Measurements from ENCODE around the gene FOXR1.

DNA sequence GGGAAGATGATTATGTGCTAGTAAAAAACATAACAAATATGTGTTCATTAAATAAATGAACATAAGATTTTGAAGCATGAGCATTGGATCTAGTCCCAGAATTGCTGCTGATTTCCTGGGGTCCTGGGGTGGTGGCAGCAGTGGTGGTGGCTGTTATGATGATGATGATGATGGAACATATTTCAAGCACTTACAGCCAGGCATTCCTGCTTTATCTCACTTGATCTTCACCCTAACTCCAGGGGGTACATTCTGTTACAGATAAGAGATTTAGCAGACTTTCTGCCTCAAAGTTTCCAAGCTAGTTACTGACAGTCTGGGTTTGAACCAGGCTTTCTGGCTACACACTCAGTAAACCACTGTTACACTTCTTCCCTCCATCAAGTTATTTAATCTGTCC is 52.2 kb downstream of the FOXR1 start:
- TF ChIP-seq, protein P1, sequence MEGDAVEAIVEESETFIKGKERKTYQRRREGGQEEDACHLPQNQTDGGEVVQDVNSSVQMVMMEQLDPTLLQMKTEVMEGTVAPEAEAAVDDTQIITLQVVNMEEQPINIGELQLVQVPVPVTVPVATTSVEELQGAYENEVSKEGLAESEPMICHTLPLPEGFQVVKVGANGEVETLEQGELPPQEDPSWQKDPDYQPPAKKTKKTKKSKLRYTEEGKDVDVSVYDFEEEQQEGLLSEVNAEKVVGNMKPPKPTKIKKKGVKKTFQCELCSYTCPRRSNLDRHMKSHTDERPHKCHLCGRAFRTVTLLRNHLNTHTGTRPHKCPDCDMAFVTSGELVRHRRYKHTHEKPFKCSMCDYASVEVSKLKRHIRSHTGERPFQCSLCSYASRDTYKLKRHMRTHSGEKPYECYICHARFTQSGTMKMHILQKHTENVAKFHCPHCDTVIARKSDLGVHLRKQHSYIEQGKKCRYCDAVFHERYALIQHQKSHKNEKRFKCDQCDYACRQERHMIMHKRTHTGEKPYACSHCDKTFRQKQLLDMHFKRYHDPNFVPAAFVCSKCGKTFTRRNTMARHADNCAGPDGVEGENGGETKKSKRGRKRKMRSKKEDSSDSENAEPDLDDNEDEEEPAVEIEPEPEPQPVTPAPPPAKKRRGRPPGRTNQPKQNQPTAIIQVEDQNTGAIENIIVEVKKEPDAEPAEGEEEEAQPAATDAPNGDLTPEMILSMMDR (IDR thresholded peaks at IDR 0.05; ENCODE audit: poor library complexity, severe bottlenecking), result no peak
- TF ChIP-seq, protein P2, sequence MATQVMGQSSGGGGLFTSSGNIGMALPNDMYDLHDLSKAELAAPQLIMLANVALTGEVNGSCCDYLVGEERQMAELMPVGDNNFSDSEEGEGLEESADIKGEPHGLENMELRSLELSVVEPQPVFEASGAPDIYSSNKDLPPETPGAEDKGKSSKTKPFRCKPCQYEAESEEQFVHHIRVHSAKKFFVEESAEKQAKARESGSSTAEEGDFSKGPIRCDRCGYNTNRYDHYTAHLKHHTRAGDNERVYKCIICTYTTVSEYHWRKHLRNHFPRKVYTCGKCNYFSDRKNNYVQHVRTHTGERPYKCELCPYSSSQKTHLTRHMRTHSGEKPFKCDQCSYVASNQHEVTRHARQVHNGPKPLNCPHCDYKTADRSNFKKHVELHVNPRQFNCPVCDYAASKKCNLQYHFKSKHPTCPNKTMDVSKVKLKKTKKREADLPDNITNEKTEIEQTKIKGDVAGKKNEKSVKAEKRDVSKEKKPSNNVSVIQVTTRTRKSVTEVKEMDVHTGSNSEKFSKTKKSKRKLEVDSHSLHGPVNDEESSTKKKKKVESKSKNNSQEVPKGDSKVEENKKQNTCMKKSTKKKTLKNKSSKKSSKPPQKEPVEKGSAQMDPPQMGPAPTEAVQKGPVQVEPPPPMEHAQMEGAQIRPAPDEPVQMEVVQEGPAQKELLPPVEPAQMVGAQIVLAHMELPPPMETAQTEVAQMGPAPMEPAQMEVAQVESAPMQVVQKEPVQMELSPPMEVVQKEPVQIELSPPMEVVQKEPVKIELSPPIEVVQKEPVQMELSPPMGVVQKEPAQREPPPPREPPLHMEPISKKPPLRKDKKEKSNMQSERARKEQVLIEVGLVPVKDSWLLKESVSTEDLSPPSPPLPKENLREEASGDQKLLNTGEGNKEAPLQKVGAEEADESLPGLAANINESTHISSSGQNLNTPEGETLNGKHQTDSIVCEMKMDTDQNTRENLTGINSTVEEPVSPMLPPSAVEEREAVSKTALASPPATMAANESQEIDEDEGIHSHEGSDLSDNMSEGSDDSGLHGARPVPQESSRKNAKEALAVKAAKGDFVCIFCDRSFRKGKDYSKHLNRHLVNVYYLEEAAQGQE (IDR thresholded peaks at IDR 0.05; ENCODE audit: borderline replicate concordance), result no peak

Data from neural cell (in vitro differentiated cells).